GM04504 (cell line): ENCODE results near the gene SLC12A7.
A peak's percentile ranks its signal among the peaks of the same experiment; 100 is the strongest.

Experiments
- DNase-seq: peaks from one replicate; pipeline ENCODE4 v3.0.0-alpha.2; 2012; ENCODE audit warnings: low read depth

Gene SLC12A7

GRCh38 chr5:1125030-1125357, 13.1 kb upstream of the SLC12A7 start:
- DNase-seq = peak; percentile 6

GRCh38 chr5:1124205-1125029, 12.6 kb upstream of the SLC12A7 start:
- DNase-seq = no peak

GRCh38 chr5:1123418-1124147, 11.7 kb upstream of the SLC12A7 start:
- no peak for DNase-seq

GRCh38 chr5:1122511-1123294, 10.8 kb upstream of the SLC12A7 start:
- no peak for DNase-seq

- DNase-seq = no peak
Measured at GRCh38 chr5:1121891-1122290, 10.0 kb upstream of the SLC12A7 start.

- no peak for DNase-seq
Measured at GRCh38 chr5:1121044-1121443, 9.2 kb upstream of the SLC12A7 start.

- DNase-seq = no peak
Measured at GRCh38 chr5:1120236-1120999, 8.6 kb upstream of the SLC12A7 start.

- no peak for DNase-seq
Measured at GRCh38 chr5:1119312-1119831, 7.5 kb upstream of the SLC12A7 start.

GRCh38 chr5:1118738-1119137, 6.9 kb upstream of the SLC12A7 start:
- DNase-seq = no peak

- no peak for DNase-seq
Measured at GRCh38 chr5:1118231-1118698, 6.4 kb upstream of the SLC12A7 start.

- no peak for DNase-seq
Measured at GRCh38 chr5:1116977-1117376, 5.1 kb upstream of the SLC12A7 start.

- no peak for DNase-seq
Measured at GRCh38 chr5:1116109-1116740, 4.4 kb upstream of the SLC12A7 start.

GRCh38 chr5:1115123-1115815, 3.4 kb upstream of the SLC12A7 start:
- no peak for DNase-seq

GRCh38 chr5:1113805-1114586, 2.1 kb upstream of the SLC12A7 start:
- DNase-seq = no peak

GRCh38 chr5:1113332-1113690, 1.4 kb upstream of the SLC12A7 start:
- DNase-seq = no peak

- no peak for DNase-seq
Measured at GRCh38 chr5:1112596-1113331, 901 bp upstream of the SLC12A7 start.

GRCh38 chr5:1111241-1111726, 579 bp downstream of the SLC12A7 start:
- no peak for DNase-seq

- no peak for DNase-seq
Measured at GRCh38 chr5:1110307-1111240, 1.3 kb downstream of the SLC12A7 start.
